Measurements from ENCODE around the gene CCKAR.

Gene CCKAR

DNA sequence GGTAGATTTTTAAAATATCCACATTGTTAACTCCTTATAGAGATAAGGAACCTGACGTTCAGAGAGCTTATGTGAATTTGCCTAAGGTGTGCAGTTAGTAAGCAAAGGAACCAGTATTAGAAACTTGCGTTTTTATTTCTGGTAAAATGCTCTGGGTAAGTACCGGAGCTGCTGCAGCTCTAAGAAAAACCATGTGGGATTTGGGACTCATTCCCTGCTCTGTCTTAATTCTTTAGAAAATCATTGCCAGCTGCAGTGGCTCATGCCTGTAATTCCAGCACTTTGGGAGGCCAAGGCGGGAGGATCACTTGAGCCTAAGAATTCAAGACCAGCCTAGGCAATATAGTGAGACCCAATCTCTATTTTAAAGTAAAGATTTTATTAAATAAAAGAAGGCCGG, 5.8 kb downstream of the CCKAR start:
- H2AFZ ChIP-seq (ENCODE audit: low read depth, low read length), result no peak overlapping the region

GRCh38 chr4:26484032-26484515, 6.2 kb downstream of the CCKAR start:
- no peak overlapping the region for H2AFZ ChIP-seq (ENCODE audit: low read depth, low read length)
- H2BK15ac ChIP-seq (ENCODE audit: low read depth, poor library complexity, severe bottlenecking), result no peak overlapping the region
- no peak overlapping the region for H3K23ac ChIP-seq (ENCODE audit: low read length in 2 of 2)
- H3K4me3 ChIP-seq (ENCODE audit: insufficient read depth in 1 of 2, low read depth in 1 of 2, low read length in 2 of 2), result no peak overlapping the region
- H3K18ac ChIP-seq (ENCODE audit: low read depth in 1 of 2, low read length in 2 of 2), result no peak overlapping the region
- H3K27me3 ChIP-seq (ENCODE audit: control insufficient read depth in 1 of 2, insufficient read depth in 1 of 2, low read length in 2 of 2), result peaks cover 3 to 12% of the 10 kb centered on the region in 2 experiments
- no peak overlapping the region for H2BK12ac ChIP-seq (ENCODE audit: low read length in 2 of 2)
- H3K4me2 ChIP-seq (ENCODE audit: low read length, poor library complexity, severe bottlenecking), result no peak overlapping the region
- no peaks in the 10 kb centered on the region for H3K9me3 ChIP-seq (ENCODE audit: control insufficient read depth, low read length)
- H3K14ac ChIP-seq (ENCODE audit: low read length in 2 of 2), result no peak overlapping the region
- H3K4me1 ChIP-seq (ENCODE audit: control insufficient read depth, insufficient read depth, low read depth, low read length), result no peaks in the 10 kb centered on the region
- H2AK5ac ChIP-seq (ENCODE audit: low read length, severe bottlenecking), result no peak overlapping the region
- DNase-seq, result peak; percentile 60
- H3K79me1 ChIP-seq (replicated peaks; ENCODE audit: low read length, poor library complexity, severe bottlenecking), result no peaks in the 10 kb centered on the region
- peak overlapping the region; percentile 7 for H3K9ac ChIP-seq (ENCODE audit: low read length)
- H3K27ac ChIP-seq (ENCODE audit: low read length, poor library complexity, severe bottlenecking), result no peak overlapping the region
- no peak overlapping the region for H4K91ac ChIP-seq (ENCODE audit: low read length)
- WGBS, result 0% methylated on average over 1 of the region's 2 CpGs
- peaks cover 0 to 4% of the 10 kb centered on the region in 2 experiments for H3K36me3 ChIP-seq (ENCODE audit: control insufficient read depth in 1 of 2, insufficient read depth in 2 of 2, low read depth in 1 of 2, low read length in 2 of 2)
- H2BK5ac ChIP-seq (ENCODE audit: low read depth, low read length, poor library complexity, severe bottlenecking), result no peak overlapping the region
- no peak overlapping the region for H2BK120ac ChIP-seq (ENCODE audit: low read depth, low read length)
- H4K8ac ChIP-seq (ENCODE audit: low read length), result no peak overlapping the region
- no peak overlapping the region for H3K4ac ChIP-seq (ENCODE audit: low read depth in 1 of 2, low read length in 2 of 2)

More for the DNA sequence above, 5.8 kb downstream of the CCKAR start:
- no peak overlapping the region for H2BK5ac ChIP-seq (ENCODE audit: low read depth, low read length, poor library complexity, severe bottlenecking)
- H3K4me1 ChIP-seq (ENCODE audit: control insufficient read depth, insufficient read depth, low read depth, low read length), result no peaks in the 10 kb centered on the region
- no peak overlapping the region for H3K27ac ChIP-seq (ENCODE audit: low read length, poor library complexity, severe bottlenecking)
- peak overlapping the region; percentile 7 for H3K9ac ChIP-seq (ENCODE audit: low read length)
- peaks cover 3 to 17% of the 10 kb centered on the region in 2 experiments for H3K27me3 ChIP-seq (ENCODE audit: control insufficient read depth in 1 of 2, insufficient read depth in 1 of 2, low read length in 2 of 2)
- H3K4ac ChIP-seq (ENCODE audit: low read depth in 1 of 2, low read length in 2 of 2), result no peak overlapping the region
- H4K8ac ChIP-seq (ENCODE audit: low read length), result no peak overlapping the region
- H3K9me3 ChIP-seq (ENCODE audit: control insufficient read depth, low read length), result no peaks in the 10 kb centered on the region
- no peaks in the 10 kb centered on the region for H3K79me1 ChIP-seq (replicated peaks; ENCODE audit: low read length, poor library complexity, severe bottlenecking)
- no peak overlapping the region for H3K4me3 ChIP-seq (ENCODE audit: insufficient read depth in 1 of 2, low read depth in 1 of 2, low read length in 2 of 2)
- no peak overlapping the region for H2BK12ac ChIP-seq (ENCODE audit: low read length in 2 of 2)
- no peak overlapping the region for H2BK15ac ChIP-seq (ENCODE audit: low read depth, poor library complexity, severe bottlenecking)
- no peak overlapping the region for H3K18ac ChIP-seq (ENCODE audit: low read depth in 1 of 2, low read length in 2 of 2)
- H2BK120ac ChIP-seq (ENCODE audit: low read depth, low read length), result no peak overlapping the region
- H4K91ac ChIP-seq (ENCODE audit: low read length), result no peak overlapping the region
- no peak for DNase-seq
- no peak overlapping the region for H3K23ac ChIP-seq (ENCODE audit: low read length in 2 of 2)
- WGBS, result 74% methylated on average over 4 of the region's 5 CpGs
- no peak overlapping the region for H3K14ac ChIP-seq (ENCODE audit: low read length in 2 of 2)
- no peak overlapping the region for H2AK5ac ChIP-seq (ENCODE audit: low read length, severe bottlenecking)
- H3K4me2 ChIP-seq (ENCODE audit: low read length, poor library complexity, severe bottlenecking), result no peak overlapping the region
- H3K36me3 ChIP-seq (ENCODE audit: control insufficient read depth in 1 of 2, insufficient read depth in 2 of 2, low read depth in 1 of 2, low read length in 2 of 2), result peaks cover 0 to 4% of the 10 kb centered on the region in 2 experiments

GRCh38 chr4:26482508-26483462, 7.5 kb downstream of the CCKAR start:
- Histone ChIP-seq H3K4me1 (ENCODE audit: control insufficient read depth, insufficient read depth, low read depth, low read length) (no peaks in the 10 kb centered on the region), H2BK5ac (ENCODE audit: low read depth, low read length, poor library complexity, severe bottlenecking) (no peak overlapping the region), H3K9ac (ENCODE audit: low read length) (peak overlapping the region; percentile 7), H3K27me3 (ENCODE audit: control insufficient read depth in 1 of 2, insufficient read depth in 1 of 2, low read length in 2 of 2) (no peaks in the 10 kb centered on the region), H3K27ac (ENCODE audit: low read length, poor library complexity, severe bottlenecking) (no peak overlapping the region), H3K4ac (ENCODE audit: low read depth in 1 of 2, low read length in 2 of 2) (no peak overlapping the region), H2BK120ac (ENCODE audit: low read depth, low read length) (no peak overlapping the region), H3K36me3 (ENCODE audit: control insufficient read depth in 1 of 2, insufficient read depth in 2 of 2, low read depth in 1 of 2, low read length in 2 of 2) (peaks cover 0 to 4% of the 10 kb centered on the region in 2 experiments), H2BK15ac (ENCODE audit: low read depth, poor library complexity, severe bottlenecking) (no peak overlapping the region), H2BK12ac (ENCODE audit: low read length in 2 of 2) (no peak overlapping the region), H3K79me1 (replicated peaks; ENCODE audit: low read length, poor library complexity, severe bottlenecking) (no peaks in the 10 kb centered on the region), H3K18ac (ENCODE audit: low read depth in 1 of 2, low read length in 2 of 2) (no peak overlapping the region), H2AK5ac (ENCODE audit: low read length, severe bottlenecking) (no peak overlapping the region), H4K8ac (ENCODE audit: low read length) (no peak overlapping the region), H2AFZ (ENCODE audit: low read depth, low read length) (no peak overlapping the region), H3K14ac (ENCODE audit: low read length in 2 of 2) (no peak overlapping the region), H3K23ac (ENCODE audit: low read length in 2 of 2) (no peak overlapping the region), H3K4me2 (ENCODE audit: low read length, poor library complexity, severe bottlenecking) (no peak overlapping the region), H4K91ac (ENCODE audit: low read length) (no peak overlapping the region), H3K9me3 (ENCODE audit: control insufficient read depth, low read length) (no peaks in the 10 kb centered on the region), H3K4me3 (ENCODE audit: insufficient read depth in 1 of 2, low read depth in 1 of 2, low read length in 2 of 2) (no peak overlapping the region)
- no peak for DNase-seq
- 94% methylated on average over 3 of the region's 3 CpGs for WGBS

DNA sequence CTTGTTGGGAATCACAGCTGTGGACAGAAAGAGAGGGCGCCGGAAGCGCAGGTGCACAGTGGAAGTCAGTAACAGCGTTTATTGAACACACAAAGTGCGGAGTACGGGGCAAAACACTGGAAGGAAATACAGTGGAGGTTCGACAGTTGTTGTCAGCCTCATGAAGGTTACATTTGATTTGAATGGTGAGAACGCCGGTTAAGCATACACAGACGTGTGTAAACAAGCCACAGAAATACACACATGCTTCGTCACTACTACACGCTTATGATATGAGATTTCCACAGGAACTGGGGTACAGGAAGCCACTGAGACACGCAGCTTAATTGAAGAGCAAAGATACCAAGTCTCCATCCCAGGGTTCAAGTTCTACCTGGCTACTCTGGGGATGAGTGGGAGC, 12.0 kb downstream of the CCKAR start:
- no peaks in the 10 kb centered on the region for H3K27me3 ChIP-seq (ENCODE audit: control insufficient read depth in 1 of 2, insufficient read depth in 1 of 2, low read length in 2 of 2)
- WGBS, result 94% methylated on average over 13 of the region's 13 CpGs
- no peak overlapping the region for H3K14ac ChIP-seq (ENCODE audit: low read length in 2 of 2)
- H2AFZ ChIP-seq (ENCODE audit: low read depth, low read length), result no peak overlapping the region
- peaks cover 0 to 4% of the 10 kb centered on the region in 2 experiments for H3K36me3 ChIP-seq (ENCODE audit: control insufficient read depth in 1 of 2, insufficient read depth in 2 of 2, low read depth in 1 of 2, low read length in 2 of 2)
- no peak overlapping the region for H2BK120ac ChIP-seq (ENCODE audit: low read depth, low read length)
- no peak overlapping the region for H4K8ac ChIP-seq (ENCODE audit: low read length)
- no peak overlapping the region for H3K27ac ChIP-seq (ENCODE audit: low read length, poor library complexity, severe bottlenecking)
- no peaks in the 10 kb centered on the region for H3K9me3 ChIP-seq (ENCODE audit: control insufficient read depth, low read length)
- no peak overlapping the region for H2BK12ac ChIP-seq (ENCODE audit: low read length in 2 of 2)
- no peak overlapping the region for H4K91ac ChIP-seq (ENCODE audit: low read length)
- H3K4me2 ChIP-seq (ENCODE audit: low read length, poor library complexity, severe bottlenecking), result no peak overlapping the region
- H3K4ac ChIP-seq (ENCODE audit: low read depth in 1 of 2, low read length in 2 of 2), result no peak overlapping the region
- H3K18ac ChIP-seq (ENCODE audit: low read depth in 1 of 2, low read length in 2 of 2), result no peak overlapping the region
- no peak overlapping the region for H2AK5ac ChIP-seq (ENCODE audit: low read length, severe bottlenecking)
- H3K9ac ChIP-seq (ENCODE audit: low read length), result no peak overlapping the region
- no peak for DNase-seq
- H3K4me1 ChIP-seq (ENCODE audit: control insufficient read depth, insufficient read depth, low read depth, low read length), result no peaks in the 10 kb centered on the region
- H3K79me1 ChIP-seq (replicated peaks; ENCODE audit: low read length, poor library complexity, severe bottlenecking), result no peaks in the 10 kb centered on the region
- no peak overlapping the region for H3K23ac ChIP-seq (ENCODE audit: low read length in 2 of 2)
- H2BK15ac ChIP-seq (ENCODE audit: low read depth, poor library complexity, severe bottlenecking), result no peak overlapping the region
- no peak overlapping the region for H3K4me3 ChIP-seq (ENCODE audit: insufficient read depth in 1 of 2, low read depth in 1 of 2, low read length in 2 of 2)
- H2BK5ac ChIP-seq (ENCODE audit: low read depth, low read length, poor library complexity, severe bottlenecking), result no peak overlapping the region
